Stimulated activated CD8-positive, alpha-beta memory T cell treated with anti-CD3 and anti-CD28 coated beads, Interleukin-4, amount 100 ng/mL, for 4 hours (primary cell): ENCODE measurements around the gene CCDC117.

Source experiments
- DNase-seq, 2 donors: peaks; one replicate each; pipeline ENCODE4 v3.0.0-alpha.2; 2020; ENCODE audit warnings: low read depth in 2 of 2, low spot score in 1 of 2

The CCDC117 gene

DNA sequence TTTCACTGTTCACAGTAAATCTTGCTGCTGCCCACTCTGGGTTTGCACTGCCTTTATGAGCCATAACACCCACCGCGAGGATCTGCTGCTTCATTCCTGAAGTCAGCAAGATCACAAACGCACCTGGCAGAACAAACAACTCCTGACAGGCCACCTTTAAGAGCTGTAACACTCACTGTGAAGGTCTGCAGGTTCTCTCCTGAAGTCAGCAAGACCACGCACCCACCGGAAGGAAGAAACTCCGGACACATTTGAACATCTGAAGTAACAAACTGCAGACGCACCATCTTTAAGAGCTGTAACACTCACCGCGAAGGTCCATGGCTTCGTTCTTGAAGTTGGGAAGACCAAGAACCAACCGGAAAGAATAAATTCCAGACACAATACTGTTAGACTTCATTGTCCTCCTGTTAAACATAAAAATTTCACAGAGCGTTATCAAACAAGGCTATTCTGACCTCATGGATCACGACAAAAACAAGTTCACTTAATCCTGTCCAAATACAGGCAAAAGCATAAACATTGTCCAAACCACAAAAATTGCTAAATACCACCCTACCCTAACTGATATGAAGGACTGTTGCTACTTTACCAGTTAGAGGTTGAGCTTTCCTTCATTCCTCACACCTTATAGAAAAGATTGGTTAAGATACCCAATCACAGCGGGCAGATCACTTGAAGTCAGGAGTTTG, 3.0 kb upstream of the CCDC117 start:
- DNase-seq, result no peak

GRCh38 chr22:28771195-28771791, 1.2 kb upstream of the CCDC117 start:
- no peak for DNase-seq

- no peak for DNase-seq
Observed at GRCh38 chr22:28773461-28773867, 969 bp downstream of the CCDC117 start.

DNA sequence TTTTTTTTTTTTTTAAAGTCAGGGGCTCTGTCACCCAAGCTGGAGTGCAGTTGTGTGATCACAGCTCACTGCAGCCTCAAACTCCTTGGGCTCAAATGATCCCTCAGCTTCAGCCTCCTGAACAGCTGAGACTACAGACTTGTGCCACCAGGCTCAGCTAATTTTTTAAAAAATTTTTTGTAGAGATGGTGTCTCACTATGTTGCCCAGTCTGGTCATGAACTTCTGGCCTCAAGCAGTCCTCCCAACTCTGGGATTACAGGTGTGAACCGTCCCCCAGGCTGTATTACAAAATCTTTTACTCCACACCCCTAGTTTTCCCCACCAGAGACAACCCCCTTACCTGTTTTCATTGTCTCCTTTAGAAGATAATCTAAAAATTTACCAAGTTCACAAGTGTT, 1.9 kb downstream of the CCDC117 start:
- DNase-seq, result no peak

DNA sequence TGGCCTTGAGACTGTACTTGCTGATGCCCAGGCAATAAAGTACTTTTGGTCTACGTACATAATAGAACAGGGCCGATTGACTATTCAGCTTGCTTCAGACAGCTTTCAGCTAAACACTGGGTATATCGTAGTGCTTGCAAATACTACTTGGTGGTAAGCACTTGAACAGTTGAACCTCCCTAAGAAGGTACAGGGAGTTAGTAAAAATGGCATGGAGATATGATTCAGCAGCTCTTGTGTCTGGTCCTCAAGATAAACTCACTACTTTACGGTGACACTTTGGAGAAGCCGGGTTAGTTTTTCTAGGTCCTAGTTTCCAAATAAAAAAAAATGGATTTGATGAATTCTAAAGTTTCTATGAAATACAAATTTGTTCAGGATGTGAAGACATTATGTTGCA, 7.3 kb downstream of the CCDC117 start:
- DNase-seq, result no peak

GRCh38 chr22:28780296-28780695, 7.8 kb downstream of the CCDC117 start:
- DNase-seq, result no peak

DNA sequence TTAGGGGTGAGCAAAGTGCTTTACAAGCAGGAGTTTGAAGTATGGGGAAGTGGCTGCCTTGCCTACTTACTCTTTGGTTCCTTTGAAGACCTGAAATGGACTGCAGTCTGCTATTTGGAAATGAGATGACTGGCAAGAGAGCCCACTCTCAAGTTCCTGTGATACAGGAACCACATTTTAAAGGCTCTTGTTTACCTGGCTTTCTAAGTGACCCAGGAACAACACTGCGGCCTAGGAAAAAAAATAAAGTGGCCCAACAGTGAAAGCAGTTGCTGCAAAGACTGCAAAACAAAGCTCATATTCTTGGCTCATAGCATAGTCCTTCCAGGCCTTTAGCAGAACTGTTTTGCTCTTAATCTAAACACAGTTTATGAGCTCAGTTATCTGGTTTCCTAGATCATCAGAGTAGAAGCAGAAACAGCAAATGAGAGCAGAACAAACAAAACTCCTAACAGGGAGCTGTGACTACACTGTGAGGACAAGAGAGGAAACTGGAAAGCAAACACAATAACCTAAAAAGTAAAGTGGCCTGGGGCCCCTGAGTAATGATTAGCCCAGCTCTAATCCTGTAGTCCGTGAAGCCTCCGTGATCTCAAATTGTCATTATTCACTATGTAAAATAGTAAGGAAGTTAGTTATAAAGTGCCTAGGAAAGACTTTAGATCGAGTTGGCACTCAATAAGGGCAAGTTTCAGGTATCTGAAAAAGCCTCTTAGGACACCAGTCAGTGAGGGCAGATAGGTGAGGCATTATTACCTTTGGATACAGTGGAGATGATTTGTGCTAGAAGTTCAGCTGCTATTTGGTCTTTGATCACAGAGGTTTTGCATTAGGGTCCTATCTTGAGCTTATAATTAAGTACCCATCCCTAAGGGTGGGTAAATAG, 11.5 kb downstream of the CCDC117 start:
- no peak for DNase-seq

DNA sequence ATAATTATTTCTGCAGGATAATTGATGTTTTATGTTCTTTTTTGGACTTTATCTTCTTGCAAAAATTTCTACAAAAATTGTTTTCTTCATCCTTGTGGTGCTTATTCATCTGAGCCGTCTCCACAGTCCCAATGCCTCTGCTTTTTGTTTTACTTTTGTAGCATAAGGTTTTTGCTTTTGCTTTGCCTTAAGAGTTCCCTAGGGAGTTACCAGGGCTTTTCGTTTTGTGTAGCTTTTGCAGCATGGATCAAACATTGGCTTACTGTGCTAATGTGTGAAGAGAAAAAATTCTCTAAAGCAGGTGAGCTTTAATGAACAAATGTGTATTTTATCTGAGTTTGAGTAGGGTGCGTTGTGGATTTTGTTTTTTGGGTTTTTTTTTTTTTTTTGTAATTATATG, 16.1 kb downstream of the CCDC117 start:
- no peak for DNase-seq

GRCh38 chr22:28791124-28791523, 18.6 kb downstream of the CCDC117 start:
- no peak for DNase-seq

- DNase-seq, result no peak
Observed at GRCh38 chr22:28791841-28792490, 19.5 kb downstream of the CCDC117 start.

DNA sequence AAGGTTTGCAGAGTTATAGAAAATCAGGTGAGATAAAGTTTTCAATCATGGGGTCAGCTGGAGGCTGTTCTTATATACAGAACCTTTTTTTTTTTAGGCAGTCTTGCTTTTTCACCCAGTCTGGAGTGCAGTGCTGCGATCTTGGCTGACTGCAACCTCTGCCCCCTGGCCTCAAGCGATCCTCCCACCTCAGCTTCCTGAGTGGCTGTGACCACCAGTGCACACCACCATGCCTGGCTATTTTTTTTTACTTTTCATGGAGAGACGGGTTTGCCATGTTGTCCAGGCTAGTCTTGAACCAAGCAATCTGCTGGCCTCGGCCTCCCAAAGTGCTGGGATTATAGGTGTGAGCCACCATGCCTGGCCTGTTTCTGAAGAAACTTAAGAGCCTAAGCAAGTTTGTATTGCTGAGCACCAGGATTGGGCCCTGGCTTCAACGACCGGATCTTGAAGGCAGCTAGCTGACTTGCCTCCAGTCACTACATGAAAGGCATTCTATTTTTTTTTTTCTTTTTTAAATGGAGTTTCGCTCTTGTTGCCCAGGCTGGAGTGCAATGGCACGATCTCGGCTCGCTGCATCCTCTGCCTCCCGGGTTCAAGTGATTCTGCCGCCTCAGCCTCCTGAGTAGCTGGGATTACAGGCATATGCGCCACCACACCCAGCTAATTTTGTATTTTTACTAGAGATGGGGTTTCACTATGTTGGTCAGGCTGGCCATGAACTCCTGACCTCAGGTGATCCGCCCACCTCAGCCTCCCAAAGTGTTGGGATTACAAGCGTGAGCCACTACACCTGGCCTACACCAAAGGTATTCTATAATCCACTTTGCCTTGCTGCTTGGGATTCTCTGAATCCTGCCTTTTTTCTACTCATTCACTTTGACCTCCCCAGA, 20.2 kb downstream of the CCDC117 start:
- DNase-seq, result no peak

- DNase-seq, result no peak
Observed at GRCh38 chr22:28793976-28794584, 21.6 kb downstream of the CCDC117 start.

DNA sequence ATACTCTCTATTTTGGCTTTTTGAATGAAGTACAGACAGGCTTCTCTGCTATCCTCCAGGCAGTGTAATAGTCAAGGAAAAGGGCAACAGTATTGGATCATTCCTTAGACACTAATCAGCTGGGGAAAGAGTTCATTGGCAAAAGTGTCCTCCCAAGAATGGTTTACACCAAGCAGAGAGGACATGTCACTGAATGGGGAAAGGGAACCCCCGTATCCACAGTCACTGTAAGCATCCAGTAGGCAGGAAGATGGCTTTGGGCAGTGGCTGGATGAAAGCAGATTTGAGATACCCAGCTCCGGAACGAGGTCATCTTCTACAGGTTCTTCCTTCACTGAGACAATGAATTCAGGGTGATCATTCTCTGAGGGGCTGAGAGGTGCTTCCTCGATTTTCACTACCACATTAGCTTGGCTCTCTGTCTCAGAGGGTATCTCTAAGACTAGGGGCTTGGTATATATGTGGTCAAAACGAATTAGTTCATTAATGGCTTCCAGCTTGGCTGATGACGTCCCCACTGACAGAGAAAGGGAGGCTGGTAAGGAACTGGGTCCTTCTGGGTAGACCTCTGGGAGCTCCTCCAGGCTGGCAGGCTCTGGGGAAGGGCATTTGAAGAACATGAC, 22.7 kb downstream of the CCDC117 start:
- no peak for DNase-seq

DNA sequence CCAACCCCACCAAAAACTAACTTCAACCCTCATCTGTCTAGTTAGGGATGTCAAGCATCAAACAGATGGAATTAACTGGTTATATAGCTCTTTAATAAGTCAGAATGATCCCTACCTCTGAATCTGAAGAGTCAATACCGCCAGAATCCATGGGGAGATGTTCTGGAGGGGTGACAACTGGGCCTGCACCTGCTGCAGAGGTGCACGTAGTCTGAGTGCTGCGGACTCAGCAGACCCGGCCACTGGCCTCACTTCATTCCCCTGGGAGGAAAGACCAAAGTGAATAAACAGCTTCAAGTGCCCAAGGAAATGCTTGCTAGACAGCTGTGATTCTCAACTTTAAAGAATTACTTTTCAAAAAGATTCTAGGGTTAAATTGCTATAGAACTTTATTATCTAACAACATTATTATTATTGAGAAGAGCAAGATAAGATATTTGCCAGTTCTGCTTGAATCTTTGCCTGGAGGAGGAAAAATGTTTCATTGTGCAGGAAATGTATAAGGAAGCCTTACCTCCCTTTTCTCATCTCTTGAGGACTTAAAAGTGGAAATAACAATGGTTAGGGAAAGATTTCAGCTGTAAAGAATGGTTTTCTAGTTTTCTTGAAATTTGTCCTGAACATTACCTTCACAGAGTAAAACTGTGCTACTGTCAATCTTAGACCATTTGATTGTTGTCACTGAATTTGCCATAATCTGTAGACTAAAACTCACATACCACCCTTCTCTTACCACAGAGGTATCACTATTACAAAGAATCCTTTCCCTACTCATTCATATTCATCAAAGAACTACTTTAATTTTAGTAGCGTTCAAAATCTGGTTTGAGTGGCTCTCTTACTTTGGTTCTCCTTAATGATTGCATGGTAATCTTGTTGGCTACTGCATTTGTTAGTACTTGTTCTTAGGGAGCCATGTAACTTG, 23.7 kb downstream of the CCDC117 start:
- no peak for DNase-seq

DNA sequence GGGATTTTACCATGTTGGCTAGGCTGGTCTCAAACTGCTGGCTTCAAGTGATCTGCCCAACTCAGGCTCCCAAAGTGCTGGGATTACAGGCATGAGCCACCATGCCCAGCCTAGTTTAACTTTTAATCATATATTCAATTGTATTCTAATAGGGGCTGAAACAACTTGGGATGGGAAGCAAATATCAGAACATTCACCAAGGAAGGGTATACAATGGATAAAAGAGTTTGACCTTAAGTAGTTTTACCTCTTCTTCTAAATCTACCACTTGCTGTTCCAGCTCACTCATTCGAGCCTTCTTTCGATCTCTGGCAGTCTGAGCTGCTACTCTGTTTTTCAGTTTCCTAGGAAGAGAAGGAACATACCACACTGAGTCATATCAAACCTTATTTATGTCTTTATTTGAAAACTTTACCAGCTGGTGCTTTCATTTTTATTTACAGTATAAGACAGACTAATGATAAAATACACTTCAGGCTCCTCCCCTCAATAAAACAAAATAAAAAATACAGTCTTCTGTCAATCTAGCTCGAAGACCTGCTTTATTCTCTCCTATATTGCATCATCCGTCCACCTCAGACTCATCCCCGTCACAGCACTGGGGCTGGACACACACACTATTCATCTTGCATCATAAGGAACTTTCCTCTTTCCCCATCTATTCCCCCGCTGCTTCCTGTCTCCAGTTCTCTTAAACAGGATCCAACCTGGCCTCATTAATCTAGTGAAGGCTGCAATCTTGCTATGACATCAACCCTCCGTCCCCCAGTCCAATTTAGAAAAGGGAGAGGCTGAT, 26.5 kb downstream of the CCDC117 start:
- DNase-seq, result no peak

DNA sequence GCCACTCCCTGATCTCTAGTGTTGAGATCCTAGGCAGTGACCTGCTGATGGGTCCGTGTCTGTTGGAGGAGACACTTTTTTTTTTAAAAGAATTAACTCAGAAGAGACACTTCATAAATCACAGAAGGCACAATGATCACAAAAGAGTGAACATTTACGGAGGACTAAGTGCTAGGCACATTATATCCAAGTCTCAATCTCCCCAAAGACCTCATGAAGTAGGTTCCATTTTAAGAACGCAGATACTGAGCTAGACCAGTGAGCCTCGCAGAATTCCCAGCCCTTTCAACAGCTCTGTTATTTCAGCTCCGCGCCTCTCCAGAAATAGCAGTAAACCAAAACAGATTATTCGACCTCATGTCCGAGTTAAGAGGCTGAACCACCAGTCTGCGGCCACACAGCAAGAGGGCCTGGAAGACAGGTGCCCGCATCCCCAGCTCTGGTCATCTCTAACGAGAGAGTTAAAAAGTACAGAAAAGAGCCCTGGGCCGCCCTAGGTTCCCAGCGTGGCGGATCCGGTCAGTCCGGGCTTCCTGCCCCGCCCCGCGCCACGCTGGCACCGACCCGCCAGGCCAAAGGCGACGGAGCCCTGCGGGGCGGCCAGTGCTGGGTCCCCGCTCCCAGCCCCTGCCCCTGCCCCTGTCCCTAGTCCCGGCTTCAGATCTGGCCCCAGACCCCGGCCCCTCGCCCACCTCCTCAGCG, 27.3 kb downstream of the CCDC117 start:
- DNase-seq, result no peak

- DNase-seq, result peak; percentile 74 to 80
Observed at GRCh38 chr22:28800308-28801041, 28.0 kb downstream of the CCDC117 start, which contains the start of gene XBP1. TSS of gene XBP1 (minus strand) at chr22:28800569.
